GM23338 (cell line): ENCODE measurements around the gene ST3GAL4. TPM values are rescaled to one million over a fixed set of nuclear protein-coding genes. Genes with fewer than 3 reads are reported as not detected.

Source experiments
- CREB1 ChIP-seq: fragments of 250-450 bp; sonication (Bioruptor Pico); IDR thresholded peaks from 2 replicates; pipeline ENCODE4 v1.5.0; 2020; ENCODE audit warnings: low read depth, mild to moderate bottlenecking, moderate library complexity
- EZH2 ChIP-seq: fragments of 200-600 bp; sonication (generic); IDR thresholded peaks from one replicate; pipeline ENCODE4 v1.8.0; 2017; ENCODE audit warnings: antibody characterized with exemption, mild to moderate bottlenecking, low read depth; ENCODE audit not compliant: unreplicated experiment
- EZH2phosphoT487 ChIP-seq: fragments of 200-600 bp; sonication (generic); IDR thresholded peaks from one replicate; pipeline ENCODE4 v1.8.1; 2018; ENCODE audit warnings: antibody characterized with exemption; ENCODE audit not compliant: unreplicated experiment
- JUNB ChIP-seq: IDR thresholded peaks from one replicate; pipeline ENCODE4 v1.6.1; 2016; ENCODE audit warnings: antibody characterized with exemption; ENCODE audit not compliant: unreplicated experiment
- NANOG ChIP-seq: IDR thresholded peaks from 2 replicates; pipeline ENCODE4 v1.6.1; 2016; ENCODE audit warnings: antibody characterized with exemption, borderline replicate concordance
- POLR2AphosphoS5 ChIP-seq: IDR thresholded peaks from 2 replicates; pipeline ENCODE4 v1.6.1; 2016; ENCODE audit warnings: antibody characterized with exemption, low read depth
- STAT1 ChIP-seq: IDR thresholded peaks from one replicate; pipeline ENCODE4 v1.6.1; 2016; ENCODE audit warnings: antibody characterized with exemption; ENCODE audit not compliant: unreplicated experiment
- ZNF114 ChIP-seq: fragments of 250-450 bp; sonication (Bioruptor Pico); IDR thresholded peaks from 2 replicates; pipeline ENCODE4 v1.5.0; 2020; ENCODE audit warnings: mild to moderate bottlenecking, moderate library complexity
- ZNF331 ChIP-seq: fragments of 250-450 bp; sonication (Bioruptor Pico); IDR thresholded peaks from 2 replicates; pipeline ENCODE4 v1.5.0; 2020; ENCODE audit warnings: low read depth, mild to moderate bottlenecking, moderate library complexity
- polyA plus RNA-seq: library from polyadenylated mRNA; unstranded; fragments of >200 nt; fragmentation: Nextera tagmentation; extraction: Ambion mirVana; gene quantifications from 2 replicates; pipeline ENCODE4 v1.2.1, GENCODE V29; 2016
- total RNA-seq: library from RNA; depleted of rRNA; stranded (reverse); fragments of >200 nt; shearing (Covaris generic); gene quantifications from 2 replicates; pipeline ENCODE4 v1.2.3, GENCODE V29; 2014
- TF ChIP-seq, protein P1 (sequence below): fragments of 250-450 bp; sonication (Bioruptor Pico); IDR thresholded peaks from 2 replicates; pipeline ENCODE4 v1.5.0; 2020; ENCODE audit warnings: mild to moderate bottlenecking, moderate library complexity
- TF ChIP-seq, protein P2 (sequence below): IDR thresholded peaks from 2 replicates; pipeline ENCODE4 v1.6.1; 2016; ENCODE audit warnings: antibody characterized with exemption
- TF ChIP-seq, protein P3 (sequence below), 2 experiments: fragments of 200-600 bp in 1 of 2; sonication (generic) in 1 of 2; conservative IDR thresholded peaks; 2 replicates each; pipeline versions ENCODE4 v1.5.1 to v1.6.1; 2016 to 2017; ENCODE audit warnings: antibody characterized with exemption in 2 of 2, low read depth in 2 of 2, mild to moderate bottlenecking in 2 of 2, moderate library complexity in 1 of 2

Gene ST3GAL4
- total and polyA plus RNA-seq, 2 experiments from 2014 or later: 10.1 to 28.0 TPM

DNA sequence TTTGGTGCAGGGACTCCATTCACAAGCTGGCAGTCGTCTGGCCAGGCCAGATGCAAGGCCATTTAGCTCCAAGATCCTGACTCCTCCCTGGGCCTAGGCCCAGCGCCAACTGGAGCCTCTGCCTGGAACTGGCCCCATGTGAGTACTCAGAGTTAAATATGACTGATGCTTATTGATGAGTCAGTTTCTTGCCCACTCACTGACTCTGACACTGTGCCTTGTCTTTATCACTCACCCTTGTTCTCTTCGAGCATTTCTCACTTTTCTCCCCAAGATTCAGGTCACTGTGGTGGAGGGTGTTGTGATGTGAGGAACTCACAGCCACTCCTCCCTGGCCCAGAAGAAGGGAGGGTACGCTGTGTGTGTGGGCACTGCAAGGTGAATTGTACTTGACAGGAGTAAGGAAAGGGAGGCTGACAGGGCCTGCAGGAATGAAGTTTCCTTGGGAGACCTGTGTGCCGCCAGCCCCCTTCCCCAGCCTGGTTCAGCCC is 23.2 kb upstream of the ST3GAL4 start (continued):
- TF ChIP-seq, protein P1, sequence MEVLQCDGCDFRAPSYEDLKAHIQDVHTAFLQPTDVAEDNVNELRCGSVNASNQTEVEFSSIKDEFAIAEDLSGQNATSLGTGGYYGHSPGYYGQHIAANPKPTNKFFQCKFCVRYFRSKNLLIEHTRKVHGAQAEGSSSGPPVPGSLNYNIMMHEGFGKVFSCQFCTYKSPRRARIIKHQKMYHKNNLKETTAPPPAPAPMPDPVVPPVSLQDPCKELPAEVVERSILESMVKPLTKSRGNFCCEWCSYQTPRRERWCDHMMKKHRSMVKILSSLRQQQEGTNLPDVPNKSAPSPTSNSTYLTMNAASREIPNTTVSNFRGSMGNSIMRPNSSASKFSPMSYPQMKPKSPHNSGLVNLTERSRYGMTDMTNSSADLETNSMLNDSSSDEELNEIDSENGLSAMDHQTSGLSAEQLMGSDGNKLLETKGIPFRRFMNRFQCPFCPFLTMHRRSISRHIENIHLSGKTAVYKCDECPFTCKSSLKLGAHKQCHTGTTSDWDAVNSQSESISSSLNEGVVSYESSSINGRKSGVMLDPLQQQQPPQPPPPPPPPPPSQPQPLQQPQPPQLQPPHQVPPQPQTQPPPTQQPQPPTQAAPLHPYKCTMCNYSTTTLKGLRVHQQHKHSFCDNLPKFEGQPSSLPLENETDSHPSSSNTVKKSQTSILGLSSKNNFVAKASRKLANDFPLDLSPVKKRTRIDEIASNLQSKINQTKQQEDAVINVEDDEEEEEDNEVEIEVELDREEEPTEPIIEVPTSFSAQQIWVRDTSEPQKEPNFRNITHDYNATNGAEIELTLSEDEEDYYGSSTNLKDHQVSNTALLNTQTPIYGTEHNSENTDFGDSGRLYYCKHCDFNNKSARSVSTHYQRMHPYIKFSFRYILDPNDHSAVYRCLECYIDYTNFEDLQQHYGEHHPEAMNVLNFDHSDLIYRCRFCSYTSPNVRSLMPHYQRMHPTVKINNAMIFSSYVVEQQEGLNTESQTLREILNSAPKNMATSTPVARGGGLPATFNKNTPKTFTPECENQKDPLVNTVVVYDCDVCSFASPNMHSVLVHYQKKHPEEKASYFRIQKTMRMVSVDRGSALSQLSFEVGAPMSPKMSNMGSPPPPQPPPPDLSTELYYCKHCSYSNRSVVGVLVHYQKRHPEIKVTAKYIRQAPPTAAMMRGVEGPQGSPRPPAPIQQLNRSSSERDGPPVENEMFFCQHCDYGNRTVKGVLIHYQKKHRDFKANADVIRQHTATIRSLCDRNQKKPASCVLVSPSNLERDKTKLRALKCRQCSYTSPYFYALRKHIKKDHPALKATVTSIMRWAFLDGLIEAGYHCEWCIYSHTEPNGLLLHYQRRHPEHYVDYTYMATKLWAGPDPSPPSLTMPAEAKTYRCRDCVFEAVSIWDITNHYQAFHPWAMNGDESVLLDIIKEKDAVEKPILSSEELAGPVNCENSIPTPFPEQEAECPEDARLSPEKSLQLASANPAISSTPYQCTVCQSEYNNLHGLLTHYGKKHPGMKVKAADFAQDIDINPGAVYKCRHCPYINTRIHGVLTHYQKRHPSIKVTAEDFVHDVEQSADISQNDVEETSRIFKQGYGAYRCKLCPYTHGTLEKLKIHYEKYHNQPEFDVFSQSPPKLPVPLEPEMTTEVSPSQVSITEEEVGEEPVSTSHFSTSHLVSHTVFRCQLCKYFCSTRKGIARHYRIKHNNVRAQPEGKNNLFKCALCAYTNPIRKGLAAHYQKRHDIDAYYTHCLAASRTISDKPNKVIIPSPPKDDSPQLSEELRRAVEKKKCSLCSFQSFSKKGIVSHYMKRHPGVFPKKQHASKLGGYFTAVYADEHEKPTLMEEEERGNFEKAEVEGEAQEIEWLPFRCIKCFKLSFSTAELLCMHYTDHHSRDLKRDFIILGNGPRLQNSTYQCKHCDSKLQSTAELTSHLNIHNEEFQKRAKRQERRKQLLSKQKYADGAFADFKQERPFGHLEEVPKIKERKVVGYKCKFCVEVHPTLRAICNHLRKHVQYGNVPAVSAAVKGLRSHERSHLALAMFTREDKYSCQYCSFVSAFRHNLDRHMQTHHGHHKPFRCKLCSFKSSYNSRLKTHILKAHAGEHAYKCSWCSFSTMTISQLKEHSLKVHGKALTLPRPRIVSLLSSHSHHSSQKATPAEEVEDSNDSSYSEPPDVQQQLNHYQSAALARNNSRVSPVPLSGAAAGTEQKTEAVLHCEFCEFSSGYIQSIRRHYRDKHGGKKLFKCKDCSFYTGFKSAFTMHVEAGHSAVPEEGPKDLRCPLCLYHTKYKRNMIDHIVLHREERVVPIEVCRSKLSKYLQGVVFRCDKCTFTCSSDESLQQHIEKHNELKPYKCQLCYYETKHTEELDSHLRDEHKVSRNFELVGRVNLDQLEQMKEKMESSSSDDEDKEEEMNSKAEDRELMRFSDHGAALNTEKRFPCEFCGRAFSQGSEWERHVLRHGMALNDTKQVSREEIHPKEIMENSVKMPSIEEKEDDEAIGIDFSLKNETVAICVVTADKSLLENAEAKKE (CRISPR knock-in tag): no peak
- no peak for TF ChIP-seq POLR2AphosphoS5
- no peak for TF ChIP-seq ZNF331 (CRISPR knock-in tag)
- TF ChIP-seq ZNF114: no peak
- no peak for TF ChIP-seq EZH2phosphoT487
- no peak for TF ChIP-seq JUNB
- TF ChIP-seq STAT1: no peak
- TF ChIP-seq, protein P2, sequence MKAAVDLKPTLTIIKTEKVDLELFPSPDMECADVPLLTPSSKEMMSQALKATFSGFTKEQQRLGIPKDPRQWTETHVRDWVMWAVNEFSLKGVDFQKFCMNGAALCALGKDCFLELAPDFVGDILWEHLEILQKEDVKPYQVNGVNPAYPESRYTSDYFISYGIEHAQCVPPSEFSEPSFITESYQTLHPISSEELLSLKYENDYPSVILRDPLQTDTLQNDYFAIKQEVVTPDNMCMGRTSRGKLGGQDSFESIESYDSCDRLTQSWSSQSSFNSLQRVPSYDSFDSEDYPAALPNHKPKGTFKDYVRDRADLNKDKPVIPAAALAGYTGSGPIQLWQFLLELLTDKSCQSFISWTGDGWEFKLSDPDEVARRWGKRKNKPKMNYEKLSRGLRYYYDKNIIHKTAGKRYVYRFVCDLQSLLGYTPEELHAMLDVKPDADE: no peak
- TF ChIP-seq NANOG: no peak
- TF ChIP-seq, protein P3, sequence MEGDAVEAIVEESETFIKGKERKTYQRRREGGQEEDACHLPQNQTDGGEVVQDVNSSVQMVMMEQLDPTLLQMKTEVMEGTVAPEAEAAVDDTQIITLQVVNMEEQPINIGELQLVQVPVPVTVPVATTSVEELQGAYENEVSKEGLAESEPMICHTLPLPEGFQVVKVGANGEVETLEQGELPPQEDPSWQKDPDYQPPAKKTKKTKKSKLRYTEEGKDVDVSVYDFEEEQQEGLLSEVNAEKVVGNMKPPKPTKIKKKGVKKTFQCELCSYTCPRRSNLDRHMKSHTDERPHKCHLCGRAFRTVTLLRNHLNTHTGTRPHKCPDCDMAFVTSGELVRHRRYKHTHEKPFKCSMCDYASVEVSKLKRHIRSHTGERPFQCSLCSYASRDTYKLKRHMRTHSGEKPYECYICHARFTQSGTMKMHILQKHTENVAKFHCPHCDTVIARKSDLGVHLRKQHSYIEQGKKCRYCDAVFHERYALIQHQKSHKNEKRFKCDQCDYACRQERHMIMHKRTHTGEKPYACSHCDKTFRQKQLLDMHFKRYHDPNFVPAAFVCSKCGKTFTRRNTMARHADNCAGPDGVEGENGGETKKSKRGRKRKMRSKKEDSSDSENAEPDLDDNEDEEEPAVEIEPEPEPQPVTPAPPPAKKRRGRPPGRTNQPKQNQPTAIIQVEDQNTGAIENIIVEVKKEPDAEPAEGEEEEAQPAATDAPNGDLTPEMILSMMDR (conservative IDR thresholded peaks at IDR 0.05; ENCODE audit: low read depth in 2 of 2): no peak
- no peak for TF ChIP-seq CREB1 (CRISPR knock-in tag)
- TF ChIP-seq EZH2: no peak
